B cell (primary cell): ENCODE data around the gene RAD23A. TPM values are rescaled to one million over a fixed set of nuclear protein-coding genes. Genes with fewer than 3 reads are reported as not detected.

Source experiments
- ATAC-seq: fragments of 200-7000 bp; cut with Tn5 transposase; one replicate; pipeline ENCODE4 v1.10.0; 2021; ENCODE audit warnings: low read depth, mild to moderate bottlenecking, moderate number of reproducible peaks, moderate library complexity
- CTCF ChIA-PET: fragments of 350-600 bp; sonication (Branson Sonifier 250); formaldehyde crosslinking; loops from one replicate; lab custom pipeline; 2021; ENCODE audit warnings: antibody characterized with exemption, inconsistent platforms; lab: Charles Lee
- POLR2A ChIA-PET: fragments of 350-600 bp; sonication (Branson Sonifier 250); formaldehyde crosslinking; loops from one replicate; lab custom pipeline; 2021; ENCODE audit warnings: antibody characterized with exemption; lab: Charles Lee
- DNase-seq: peaks from one replicate; pipeline ENCODE4 v3.0.0; 2013
- H2AFZ ChIP-seq: 2 replicates; pipeline ENCODE4 v1.6.1; 2012; ENCODE audit warnings: mild to moderate bottlenecking, low read depth, low read length; ENCODE audit not compliant: insufficient read depth, poor library complexity, severe bottlenecking
- H3K27ac ChIP-seq, 2 donors: 1 replicate in 1 of 2; 2 replicates in 1 of 2; pipeline ENCODE4 v1.5.1; 2012 to 2013; ENCODE audit warnings: low read length in 2 of 2, mild to moderate bottlenecking in 2 of 2, moderate library complexity in 1 of 2
- H3K27me3 ChIP-seq, 4 experiments: fragments of 200-600 bp in 1 of 4; sonication (generic) in 1 of 4; replicated peaks in 1 of 4; 1 replicate in 2 of 4; 2 replicates in 2 of 4; pipeline versions ENCODE4 v1.6.1 to v1.7.0; 2013 to 2016; ENCODE audit warnings: low read length in 3 of 4, mild to moderate bottlenecking in 2 of 4, mixed read lengths in 1 of 4, moderate library complexity in 1 of 4; ENCODE audit not compliant: insufficient read depth in 4 of 4, control insufficient read depth in 3 of 4; ENCODE audit errors: control extremely low read depth in 1 of 4
- H3K36me3 ChIP-seq, 2 experiments: replicated peaks in 1 of 2; 1 replicate in 1 of 2; 2 replicates in 1 of 2; pipeline versions ENCODE4 v1.6.1 to v1.7.1; 2013; ENCODE audit warnings: low read length in 1 of 2; ENCODE audit not compliant: insufficient read depth in 2 of 2, control insufficient read depth in 1 of 2; ENCODE audit errors: control extremely low read depth in 1 of 2, extremely low read depth in 1 of 2
- H3K4me1 ChIP-seq, 2 donors: fragments of 200-600 bp in 1 of 2; sonication (generic) in 1 of 2; 1 replicate in 1 of 2; 2 replicates in 1 of 2; pipeline versions ENCODE4 v1.5.1 to v1.6.1; 2013 to 2017; ENCODE audit warnings: low read length in 2 of 2; ENCODE audit not compliant: control insufficient read depth in 2 of 2, insufficient read depth in 2 of 2
- H3K4me2 ChIP-seq: replicated peaks from 2 replicates; pipeline ENCODE3; 2012; ENCODE audit warnings: mild to moderate bottlenecking, low read depth, low read length; ENCODE audit not compliant: poor library complexity, severe bottlenecking
- H3K4me3 ChIP-seq, 5 experiments: fragments of 200-600 bp in 1 of 5; sonication (generic) in 1 of 5; 1 replicate in 3 of 5; 2 replicates in 2 of 5; pipeline versions ENCODE4 v1.5.1 to v1.7.0; 2011 to 2016; ENCODE audit warnings: low read length in 4 of 5, mild to moderate bottlenecking in 4 of 5, low read depth in 2 of 5, control low read depth in 1 of 5, moderate library complexity in 1 of 5; ENCODE audit not compliant: insufficient read depth in 1 of 5; ENCODE audit errors: control extremely low read depth in 1 of 5, extremely low read depth in 1 of 5
- H3K79me2 ChIP-seq: fragments of 200-600 bp; sonication (generic); one replicate; pipeline ENCODE4 v1.6.0; 2016; ENCODE audit warnings: low read length; ENCODE audit not compliant: control insufficient read depth, insufficient read depth
- H3K9ac ChIP-seq: fragments of 200-600 bp; sonication (generic); 2 replicates; pipeline ENCODE4 v1.6.1; 2017; ENCODE audit warnings: mild to moderate bottlenecking, low read length, moderate library complexity
- H3K9me3 ChIP-seq, 3 donors: one replicate each; pipeline versions ENCODE4 v1.6.1 to v1.7.1; 2013; ENCODE audit warnings: low read length in 2 of 3; ENCODE audit not compliant: control insufficient read depth in 2 of 3, insufficient read depth in 1 of 3; ENCODE audit errors: control extremely low read depth in 1 of 3
- H4K20me1 ChIP-seq: 2 replicates; pipeline ENCODE4 v1.6.0; 2012; ENCODE audit warnings: mild to moderate bottlenecking, low read length; ENCODE audit not compliant: insufficient read depth, control insufficient read depth, poor library complexity, severe bottlenecking
- H3K27ac Mint-ChIP-seq: one replicate; pipeline ENCODE4 v1.8.0; 2021; ENCODE audit warnings: mixed read lengths
- H3K27me3 Mint-ChIP-seq: one replicate; pipeline ENCODE4 v1.8.0; 2021; ENCODE audit warnings: mixed read lengths
- H3K4me1 Mint-ChIP-seq: one replicate; pipeline ENCODE4 v1.8.0; 2021; ENCODE audit warnings: mixed read lengths
- H3K4me3 Mint-ChIP-seq: one replicate; pipeline ENCODE4 v1.8.0; 2021; ENCODE audit warnings: mixed read lengths
- H3K9me3 Mint-ChIP-seq: one replicate; pipeline ENCODE4 v1.8.0; 2022; ENCODE audit warnings: mixed read lengths; ENCODE audit not compliant: insufficient read depth
- CTCF ChIP-seq: fragments of 200-600 bp; IDR thresholded peaks from one replicate; pipeline ENCODE4 v1.8.0; 2022; ENCODE audit warnings: antibody characterized with exemption, mild to moderate bottlenecking
- EZH2 ChIP-seq: IDR thresholded peaks from 2 replicates; pipeline ENCODE4 v1.6.1; 2012; ENCODE audit warnings: borderline replicate concordance, low read depth, mild to moderate bottlenecking, moderate library complexity, low read length; ENCODE audit not compliant: insufficient read depth, poor library complexity, severe bottlenecking
- WGBS: methylation state at CpG from one replicate; pipeline ENCODE4 v1.1.5; 2013; ENCODE audit warnings: missing lambda C conversion rate; ENCODE audit not compliant: insufficient coverage; 5-methylcytosine and 5-hydroxymethylcytosine counted together
- intact Hi-C: fragments of 100-400 bp; cut with micrococcal nuclease; formaldehyde crosslinking; loops from one replicate; pipeline ENCODE4 v1.10.0; 2022
- polyA plus RNA-seq: library from polyadenylated mRNA; depleted of rRNA; stranded (reverse); fragments of >200 nt; gene quantifications from 2 replicates; pipeline ENCODE4 v1.2.3, GENCODE V29; 2012
- total RNA-seq, 2 donors: library from RNA; stranded (reverse); fragments of 120-200 nt in 1 of 2; gene quantifications; 1 replicate in 1 of 2; 2 replicates in 1 of 2; pipeline versions ENCODE4 v1.2.3 to v1.2.4, GENCODE V29; 2013 to 2022

Gene RAD23A
- total and polyA plus RNA-seq, 2 donors (not counting 1 experiment from before 2014, with no cell fraction given), result 100 to 106 TPM

GRCh38 chr19:12996406-12997094, 50.9 kb downstream of the RAD23A start:
- Histone ChIP-seq H3K4me1 (peaks cover 10 to 11% of the 10 kb centered on the region in 2 donors), H3K9ac (peak overlapping the region; percentile 53), H3K36me3 (no peaks in the 10 kb centered on the region), H3K4me2 (peak overlapping the region; percentile 81), H3K27ac (no peak overlapping the region), H2AFZ (peak overlapping the region; percentile 60), H3K4me3 (peak overlapping the region in 3 of 5 experiments; percentile 27 to 54 (median 46)), H3K27me3 (peaks cover 0 to 24% (median 4%) of the 10 kb centered on the region in 4 experiments), H4K20me1 (no peaks in the 10 kb centered on the region), H3K79me2 (no peaks in the 10 kb centered on the region), H3K9me3 (peaks cover 0 to 2% (median 0%) of the 10 kb centered on the region in 3 donors)
- no peak for ATAC-seq
- intact Hi-C loops, result no loop called here
- TF ChIP-seq CTCF (no peak), EZH2 (no peak)
- H3K27ac Mint-ChIP-seq, result no peak overlapping the region
- peaks cover 28% of the 10 kb centered on the region for H3K27me3 Mint-ChIP-seq
- no peak for DNase-seq
- 51% methylated on average over 47 of the region's 52 CpGs for WGBS
- H3K4me1 Mint-ChIP-seq, result peaks cover 17% of the 10 kb centered on the region
- POLR2A ChIA-PET, result no interaction called here
- CTCF ChIA-PET, result interaction anchor here (1.5 kb wide), 1 partner anchor 65 kb away, joined by 3 read pairs; no protein-coding TSS in a partner anchor
- peak overlapping the region; percentile 75 for H3K4me3 Mint-ChIP-seq
- no peaks in the 10 kb centered on the region for H3K9me3 Mint-ChIP-seq
